Hepatic stellate cell (primary cell): ENCODE data around the gene ANKRD37.
"Not testable (repeated sequence)": the region's sequence is repeated elsewhere in the genome, so short reads cannot be mapped to it uniquely, and the experiment has no call there.

Experiments
- DNase-seq: peaks from one replicate; pipeline ENCODE4 v3.0.0; 2011; ENCODE audit warnings: low spot score

The ANKRD37 gene

GRCh38 chr4:185396724-185397385 is at the start of gene ANKRD37:
ANKRD37 (plus strand) TSS chr4:185396841; CDS start chr4:185396924, 83 bp downstream.
- peak; percentile 26 for DNase-seq

GRCh38 chr4:185346975-185347601 is 49.6 kb upstream of the ANKRD37 start:
- no peak for DNase-seq

- DNase-seq, result no peak
Measured at GRCh38 chr4:185351691-185352090, 45.0 kb upstream of the ANKRD37 start.

GRCh38 chr4:185352202-185352601 is 44.4 kb upstream of the ANKRD37 start:
- no peak for DNase-seq

GRCh38 chr4:185352741-185353140 is 43.9 kb upstream of the ANKRD37 start:
- DNase-seq, result no peak

GRCh38 chr4:185357211-185357610 is 39.4 kb upstream of the ANKRD37 start:
- no peak for DNase-seq

GRCh38 chr4:185357733-185358440 is 38.8 kb upstream of the ANKRD37 start:
- DNase-seq, result no peak

- DNase-seq, result peak; percentile 62
Measured at GRCh38 chr4:185358514-185358913, 38.1 kb upstream of the ANKRD37 start.

- DNase-seq, result no peak
Measured at GRCh38 chr4:185358959-185359358, 37.7 kb upstream of the ANKRD37 start.

GRCh38 chr4:185359767-185360446 is 36.7 kb upstream of the ANKRD37 start:
- peak; percentile 21 for DNase-seq

- no peak for DNase-seq
Measured at GRCh38 chr4:185361872-185362271, 34.8 kb upstream of the ANKRD37 start.

- DNase-seq, result not testable (repeated sequence)
Measured at GRCh38 chr4:185362570-185362969, 34.1 kb upstream of the ANKRD37 start.

- no peak for DNase-seq
Measured at GRCh38 chr4:185363251-185363650, 33.4 kb upstream of the ANKRD37 start.

- DNase-seq, result no peak
Measured at GRCh38 chr4:185364886-185365285, 31.8 kb upstream of the ANKRD37 start.

- no peak for DNase-seq
Measured at GRCh38 chr4:185369731-185370130, 26.9 kb upstream of the ANKRD37 start.

- DNase-seq, result no peak
Measured at GRCh38 chr4:185370268-185370949, 26.2 kb upstream of the ANKRD37 start.

GRCh38 chr4:185371702-185372101 is 24.9 kb upstream of the ANKRD37 start:
- DNase-seq, result no peak

GRCh38 chr4:185374027-185374426 is 22.6 kb upstream of the ANKRD37 start:
- no peak for DNase-seq

GRCh38 chr4:185374573-185374972 is 22.1 kb upstream of the ANKRD37 start:
- DNase-seq, result no peak

GRCh38 chr4:185378264-185378663 is 18.4 kb upstream of the ANKRD37 start:
- no peak for DNase-seq

GRCh38 chr4:185379326-185380295 is 17.0 kb upstream of the ANKRD37 start:
- DNase-seq, result no peak
